Purkinje cell (primary cell): Measurements from ENCODE around the gene MVP. TPM values are rescaled to one million over a fixed set of nuclear protein-coding genes. Genes with fewer than 3 reads are reported as not detected.

Experiments
- polyA plus RNA-seq: library from polyadenylated mRNA; unstranded; fragments of >200 nt; fragmentation: Nextera tagmentation; gene quantifications from 2 replicates; pipeline ENCODE4 v1.2.1, GENCODE V29; 2014

MVP gene
- polyA plus RNA-seq: 0.56 and 0.76 TPM in 2 replicates

GRCh38 chr16:29820271-29820701 is at the start of gene MVP:
MVP (plus strand) TSS chr16:29820462; CDS start chr16:29830550, 10,088 bp downstream.

GRCh38 chr16:29777576-29778350 is 42.5 kb upstream of the MVP start, which contains the start of gene ZG16:
ZG16 (plus strand) TSS chr16:29778256; CDS start chr16:29779267, 1,011 bp downstream.

GRCh38 chr16:29790183-29790948 is 29.9 kb upstream of the MVP start, which contains the start of gene KIF22:
KIF22 (plus strand) TSS chr16:29790751; CDS start chr16:29790760, 9 bp downstream.

GRCh38 chr16:29806099-29806579 is 14.1 kb upstream of the MVP start, which contains the start of gene MAZ:
MAZ (plus strand) TSS chr16:29806529; CDS start chr16:29806702, 173 bp downstream.

GRCh38 chr16:29811896-29812665 is 8.2 kb upstream of the MVP start, which contains the start of gene PRRT2:
PRRT2 (plus strand) TSS chr16:29812193; CDS start chr16:29813055, 862 bp downstream.

GRCh38 chr16:29815793-29816693 is 4.2 kb upstream of the MVP start, which contains the start of gene PAGR1:
PAGR1 (plus strand) TSS chr16:29816152; CDS start chr16:29816526, 374 bp downstream.

GRCh38 chr16:29862884-29863668 is 42.8 kb downstream of the MVP start, which contains the start of gene CDIPT:
CDIPT (minus strand) TSS chr16:29863226; CDS start chr16:29862857, 369 bp downstream.

Other genes with a start within 250 kb of the MVP start
- gene SPN, start 157.2 kb upstream of the MVP start, polyA plus RNA-seq: not detected in 2 replicates
- 1.3 and 2.5 TPM in 2 replicates for gene QPRT, start 141.3 kb upstream of the MVP start, polyA plus RNA-seq
- not detected in 2 replicates for gene C16orf54, start 74.5 kb upstream of the MVP start, polyA plus RNA-seq
- gene ZG16, start 42.2 kb upstream of the MVP start, polyA plus RNA-seq: not detected in 2 replicates
- 19.1 and 28.6 TPM in 2 replicates for gene KIF22, start 29.7 kb upstream of the MVP start, polyA plus RNA-seq
- 2.0 and 5.5 TPM in 2 replicates for gene MAZ, start 13.9 kb upstream of the MVP start, polyA plus RNA-seq
- gene PRRT2, start 8.3 kb upstream of the MVP start, polyA plus RNA-seq: 0.83 and 7.5 TPM in 2 replicates
- 5.4 and 6.4 TPM in 2 replicates for gene PAGR1, start 4.3 kb upstream of the MVP start, polyA plus RNA-seq
- 38.9 and 58.0 TPM in 2 replicates for gene CDIPT, start 42.8 kb downstream of the MVP start, polyA plus RNA-seq
- 97.4 and 138 TPM in 2 replicates for gene SEZ6L2, start 79.1 kb downstream of the MVP start, polyA plus RNA-seq
- 5.0 and 9.3 TPM in 2 replicates for gene ASPHD1, start 80.0 kb downstream of the MVP start, polyA plus RNA-seq
- 11.7 and 17.7 TPM in 2 replicates for gene KCTD13, start 105.8 kb downstream of the MVP start, polyA plus RNA-seq
- gene TMEM219, start 141.6 kb downstream of the MVP start, polyA plus RNA-seq: 19.7 TPM in 2 replicates
- gene TAOK2, start 153.4 kb downstream of the MVP start, polyA plus RNA-seq: 0.43 and 0.56 TPM in 2 replicates
- 3.3 and 6.6 TPM in 2 replicates for gene HIRIP3, start 175.2 kb downstream of the MVP start, polyA plus RNA-seq
- 0.06 and 1.5 TPM in 2 replicates for gene INO80E, start 175.8 kb downstream of the MVP start, polyA plus RNA-seq
- 2.3 and 11.0 TPM in 2 replicates for gene DOC2A, start 190.6 kb downstream of the MVP start, polyA plus RNA-seq
- gene C16orf92, start 202.7 kb downstream of the MVP start, polyA plus RNA-seq: 0.36 TPM in 2 replicates
- gene TLCD3B, start 210.8 kb downstream of the MVP start, polyA plus RNA-seq: 0.71 TPM in 1 of 2 replicates, not detected in the other
- 1,138 and 1,179 TPM in 2 replicates for gene ALDOA, start 245.3 kb downstream of the MVP start, polyA plus RNA-seq